Tibial nerve (tissue), 4 donors: ENCODE data around the gene COL10A1. TPM values are rescaled to one million over a fixed set of nuclear protein-coding genes. Genes with fewer than 3 reads are reported as not detected.

Experiments
- DNase-seq, 2 donors: peaks; one replicate each; pipeline ENCODE4 v3.0.0-alpha.2; 2019; ENCODE audit warnings: low spot score in 2 of 2
- H3K27ac ChIP-seq, 4 donors: fragments of 200-600 bp; sonication (generic) in 3 of 4; one replicate each; pipeline ENCODE4 v1.5.1; 2017 to 2019; ENCODE audit warnings: mild to moderate bottlenecking in 1 of 4
- H3K27me3 ChIP-seq, 2 donors: fragments of 200-600 bp; sonication (generic) in 1 of 2; one replicate each; pipeline versions ENCODE4 v1.5.1 to v1.6.0; 2017 to 2019
- H3K36me3 ChIP-seq, 3 donors: fragments of 200-600 bp; sonication (generic); one replicate each; pipeline ENCODE4 v1.5.1; 2018 to 2019
- H3K4me1 ChIP-seq, 4 donors: fragments of 200-600 bp; sonication (generic) in 3 of 4; one replicate each; pipeline ENCODE4 v1.5.1; 2017 to 2019
- H3K4me3 ChIP-seq, 4 donors: fragments of 200-600 bp; sonication (generic) in 3 of 4; one replicate each; pipeline ENCODE4 v1.5.1; 2017 to 2019; ENCODE audit warnings: mild to moderate bottlenecking in 1 of 4, moderate library complexity in 1 of 4
- H3K9me3 ChIP-seq, 4 donors: fragments of 200-600 bp; sonication (generic) in 3 of 4; one replicate each; pipeline ENCODE4 v1.5.1; 2017 to 2019
- CTCF ChIP-seq, 5 experiments: fragments of 200-600 bp in 3 of 5; fragments of 450-650 bp in 2 of 5; sonication (generic) in 3 of 5; IDR thresholded peaks; one replicate each; pipeline ENCODE4 v1.5.1; 2016 to 2019; ENCODE audit warnings: antibody characterized with exemption in 5 of 5, mild to moderate bottlenecking in 3 of 5, moderate library complexity in 2 of 5
- EP300 ChIP-seq, 2 donors: sonication (generic); formaldehyde crosslinking; IDR thresholded peaks; one replicate each; pipeline ENCODE4 v1.6.1; 2017; ENCODE audit warnings: antibody characterized with exemption in 2 of 2, mild to moderate bottlenecking in 1 of 2
- POLR2A ChIP-seq, 2 donors: fragments of 450-650 bp; IDR thresholded peaks; one replicate each; pipeline ENCODE4 v1.6.1; 2017; ENCODE audit warnings: antibody characterized with exemption in 2 of 2, mild to moderate bottlenecking in 2 of 2, moderate library complexity in 2 of 2
- WGBS, 2 donors: methylation state at CpG; one replicate each; pipeline ENCODE4 v1.1.5; 2018; 5-methylcytosine and 5-hydroxymethylcytosine counted together
- total RNA-seq, 4 donors: library from RNA; depleted of rRNA; stranded (reverse); fragments of >200 nt; gene quantifications; one replicate each; pipeline ENCODE4 v1.1.0, GENCODE V29; 2016

Gene COL10A1
- total RNA-seq, 4 donors from 2014 or later, result 0.22 to 0.42 TPM; not detected in 2

GRCh38 chr6:116070101-116070500, 55.8 kb downstream of the COL10A1 start:
- no peaks in the 10 kb centered on the region for H3K36me3 ChIP-seq
- no peak overlapping the region for H3K4me3 ChIP-seq
- TF ChIP-seq EP300 (IDR thresholded peaks at IDR 0.05) (no peak), POLR2A (IDR thresholded peaks at IDR 0.05) (no peak), CTCF (IDR thresholded peaks at IDR 0.05) (no peak)
- H3K27me3 ChIP-seq, result no peaks in the 10 kb centered on the region
- 92 to 100% methylated on average over 1 of the region's 1 CpG for WGBS, 2 donors
- no peaks in the 10 kb centered on the region for H3K9me3 ChIP-seq
- no peak overlapping the region for H3K27ac ChIP-seq
- H3K4me1 ChIP-seq, result no peaks in the 10 kb centered on the region
- no peak for DNase-seq

Other genes with a start within 250 kb of the COL10A1 start
- 1 to 10 TPM in 2 of 4 donors, under 1 TPM in 2; 0.78 to 1.3 (median 0.97) TPM for gene FRK, start 65.2 kb downstream of the COL10A1 start, total RNA-seq
- gene NT5DC1, start 25.3 kb downstream of the COL10A1 start, total RNA-seq, result 10 to 100 TPM in 1 of 4 donors, 1 to 10 TPM in 3; 4.2 to 23.5 (median 7.0) TPM
- gene TSPYL4, start 127.9 kb upstream of the COL10A1 start, total RNA-seq, result 10 to 100 TPM; 14.4 to 26.7 (median 20.9) TPM
- gene TSPYL1, start 153.8 kb upstream of the COL10A1 start, total RNA-seq, result 10 to 100 TPM; 39.8 to 53.6 (median 43.3) TPM
- 10 to 100 TPM; 79.5 to 95.5 (median 81.7) TPM for gene DSE, start 244.8 kb upstream of the COL10A1 start, total RNA-seq